ENCODE measurements around the gene CSNK1G3. TPM values are rescaled to one million over a fixed set of nuclear protein-coding genes. Genes with fewer than 3 reads are reported as not detected.

The CSNK1G3 gene
- total and polyA plus RNA-seq, 12 donors: 5.0 to 30.9 (median 24.8) TPM

DNA sequence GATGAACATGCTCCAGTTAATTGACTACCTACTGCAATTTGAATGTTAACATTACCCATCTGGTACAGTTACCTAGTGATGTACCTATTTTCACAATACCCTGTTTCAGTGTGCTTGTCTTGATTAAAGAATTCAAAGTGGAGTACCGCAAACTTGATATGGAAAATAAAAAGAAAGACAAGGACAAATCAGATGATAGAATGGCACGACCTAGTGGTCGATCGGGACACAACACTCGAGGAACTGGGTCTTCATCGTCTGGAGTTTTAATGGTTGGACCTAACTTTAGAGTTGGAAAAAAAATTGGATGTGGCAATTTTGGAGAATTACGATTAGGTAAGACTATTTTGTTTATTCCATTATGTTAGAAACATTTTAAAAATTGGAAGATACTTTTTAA is 33.5 kb downstream of the CSNK1G3 start:
- TF ChIP-seq, protein P1, sequence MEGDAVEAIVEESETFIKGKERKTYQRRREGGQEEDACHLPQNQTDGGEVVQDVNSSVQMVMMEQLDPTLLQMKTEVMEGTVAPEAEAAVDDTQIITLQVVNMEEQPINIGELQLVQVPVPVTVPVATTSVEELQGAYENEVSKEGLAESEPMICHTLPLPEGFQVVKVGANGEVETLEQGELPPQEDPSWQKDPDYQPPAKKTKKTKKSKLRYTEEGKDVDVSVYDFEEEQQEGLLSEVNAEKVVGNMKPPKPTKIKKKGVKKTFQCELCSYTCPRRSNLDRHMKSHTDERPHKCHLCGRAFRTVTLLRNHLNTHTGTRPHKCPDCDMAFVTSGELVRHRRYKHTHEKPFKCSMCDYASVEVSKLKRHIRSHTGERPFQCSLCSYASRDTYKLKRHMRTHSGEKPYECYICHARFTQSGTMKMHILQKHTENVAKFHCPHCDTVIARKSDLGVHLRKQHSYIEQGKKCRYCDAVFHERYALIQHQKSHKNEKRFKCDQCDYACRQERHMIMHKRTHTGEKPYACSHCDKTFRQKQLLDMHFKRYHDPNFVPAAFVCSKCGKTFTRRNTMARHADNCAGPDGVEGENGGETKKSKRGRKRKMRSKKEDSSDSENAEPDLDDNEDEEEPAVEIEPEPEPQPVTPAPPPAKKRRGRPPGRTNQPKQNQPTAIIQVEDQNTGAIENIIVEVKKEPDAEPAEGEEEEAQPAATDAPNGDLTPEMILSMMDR (IDR thresholded peaks at IDR 0.05): peak in 8 of 9 donors; percentile 19 to 69 (median 34)
- Histone ChIP-seq H3K27me3 (no peaks in the 10 kb centered on the region), H3K36me3 (peaks cover 0 to 3% (median 0%) of the 10 kb centered on the region in 9 donors), H3K9me3 (no peaks in the 10 kb centered on the region), H3K4me3 (no peak overlapping the region), H3K4me1 (peaks cover 0 to 12% (median 3%) of the 10 kb centered on the region in 9 donors), H3K27ac (no peak overlapping the region)
- DNase-seq (no peak), ATAC-seq (no peak)
- intact Hi-C loops (cut with DNase I): no loop called here
- 75 to 89% methylated on average over 7 of the region's 7 CpGs for WGBS, 2 donors

DNA sequence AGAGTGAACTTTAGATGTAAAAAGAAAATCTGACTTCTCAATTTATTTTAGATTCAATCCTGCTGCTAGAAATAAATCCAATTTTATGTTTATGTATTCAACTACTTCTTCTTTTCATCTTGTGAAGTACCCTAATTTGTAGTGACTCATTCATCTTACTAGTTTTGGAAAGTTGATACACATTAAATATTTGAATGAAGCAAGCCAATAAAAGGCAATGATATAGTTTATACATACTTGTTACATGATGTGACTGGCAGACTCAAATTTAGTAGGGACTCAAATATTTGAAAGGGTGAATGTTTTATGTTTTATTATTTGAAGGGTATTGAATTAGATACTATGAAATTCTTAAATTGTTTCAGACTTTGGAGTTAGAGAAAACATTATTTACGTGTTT is 34.7 kb downstream of the CSNK1G3 start:
- intact Hi-C loops (cut with DNase I): no loop called here
- no peak for ATAC-seq
- TF ChIP-seq, protein P1 (IDR thresholded peaks at IDR 0.05): no peak
- Histone ChIP-seq H3K4me3 (no peak overlapping the region), H3K36me3 (peaks cover 0 to 3% (median 0%) of the 10 kb centered on the region in 9 donors), H3K4me1 (peaks cover 0 to 12% (median 3%) of the 10 kb centered on the region in 9 donors), H3K9me3 (no peaks in the 10 kb centered on the region), H3K27ac (no peak overlapping the region), H3K27me3 (no peaks in the 10 kb centered on the region)
- no peak for DNase-seq
- 98% methylated on average over 1 of the region's 1 CpG for WGBS, 2 donors

DNA sequence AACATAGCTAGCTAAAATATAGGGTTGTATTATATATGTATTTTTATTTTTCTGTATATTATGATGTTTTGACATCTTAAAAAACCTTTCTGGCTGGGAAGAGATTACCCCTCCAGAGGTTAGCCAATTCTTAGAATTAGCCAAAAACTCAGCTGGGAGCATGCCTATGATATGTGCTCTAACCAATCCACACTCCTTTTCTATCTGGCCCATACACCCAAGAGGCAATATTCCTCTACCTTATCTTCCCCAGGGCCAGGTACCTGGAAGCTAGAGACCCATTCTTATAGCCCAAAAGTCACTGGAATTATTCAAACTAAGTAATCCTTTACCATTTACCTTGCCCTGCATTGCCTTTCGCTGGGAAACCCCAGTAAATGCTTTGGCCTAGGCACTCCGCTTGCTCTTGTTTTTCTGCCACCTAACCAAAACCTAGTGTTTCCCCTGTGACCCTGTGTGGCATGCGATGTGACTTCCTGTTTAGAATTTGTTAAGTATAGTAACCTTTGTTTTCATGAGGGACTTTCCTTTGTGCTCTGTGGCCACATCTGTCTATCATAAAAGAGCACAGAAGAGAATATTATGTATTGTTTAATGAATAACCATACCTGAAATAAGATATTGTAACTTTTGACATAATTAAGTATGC is 37.4 kb downstream of the CSNK1G3 start:
- Histone ChIP-seq H3K36me3 (peaks cover 0 to 3% (median 0%) of the 10 kb centered on the region in 9 donors), H3K4me3 (no peak overlapping the region), H3K9me3 (no peaks in the 10 kb centered on the region), H3K27me3 (no peaks in the 10 kb centered on the region), H3K4me1 (peaks cover 0 to 12% (median under 1%) of the 10 kb centered on the region in 9 donors), H3K27ac (peak overlapping the region in 1 of 10 donors; percentile 39)
- intact Hi-C loops (cut with DNase I): no loop called here
- TF ChIP-seq, protein P1 (IDR thresholded peaks at IDR 0.05): no peak
- DNase-seq: no peak
- WGBS, 2 donors: 79 to 81% methylated on average over 3 of the region's 3 CpGs
- ATAC-seq: no peak

DNA sequence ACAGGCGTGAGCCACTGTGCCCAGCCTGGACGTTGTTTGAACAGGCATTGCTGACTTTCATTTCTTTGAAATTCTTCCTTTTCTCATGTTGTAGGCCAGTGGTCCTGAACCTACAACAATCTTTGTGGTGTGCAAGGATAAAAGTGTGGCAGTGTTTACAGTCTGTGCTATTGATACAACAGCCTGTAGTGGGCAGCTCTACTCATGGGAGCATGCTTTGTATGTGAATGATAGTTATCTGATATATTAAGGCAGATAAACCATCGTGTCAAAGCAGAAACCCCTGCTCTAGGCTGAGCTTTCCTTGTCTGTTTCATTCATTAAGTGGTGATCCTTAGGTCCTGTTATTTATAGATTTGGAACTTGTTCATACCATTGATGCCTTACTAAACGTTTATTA is 42.6 kb downstream of the CSNK1G3 start:
- DNase-seq: no peak
- Histone ChIP-seq H3K4me3 (no peak overlapping the region), H3K36me3 (peaks cover 0 to 17% (median 0%) of the 10 kb centered on the region in 9 donors), H3K27me3 (no peaks in the 10 kb centered on the region), H3K27ac (no peak overlapping the region), H3K4me1 (peaks cover 0 to 10% (median 3%) of the 10 kb centered on the region in 9 donors), H3K9me3 (no peaks in the 10 kb centered on the region)
- no peak for ATAC-seq
- 51 to 59% methylated on average over 4 of the region's 4 CpGs for WGBS, 2 donors
- intact Hi-C loops (cut with DNase I): no loop called here
- TF ChIP-seq, protein P1 (IDR thresholded peaks at IDR 0.05): no peak

All from heart right ventricle (tissue), 16 donors.